Stimulated activated naive CD8-positive, alpha-beta T cell treated with anti-CD3 and anti-CD28 coated beads, Interleukin-15, amount 100 ng/mL, for 72 hours (primary cell): ENCODE results near the gene SYDE2.
"Not testable (repeated sequence)": the region's sequence is repeated elsewhere in the genome, so short reads cannot be mapped to it uniquely, and the experiment has no call there.

Experiments
- ATAC-seq: fragments of 150-1000 bp; cut with Tn5 transposase; 2 replicates; pipeline ENCODE4 v1.10.0; 2021; ENCODE audit warnings: mild to moderate bottlenecking, moderate library complexity
- DNase-seq, 2 donors: peaks; one replicate each; pipeline ENCODE4 v3.0.0; 2021 to 2022
- H3K27ac Mint-ChIP-seq, 2 donors: one replicate each; pipeline ENCODE4 v1.8.0; 2022; ENCODE audit warnings: mild to moderate bottlenecking in 2 of 2, mixed read lengths in 2 of 2, moderate library complexity in 2 of 2
- H3K27me3 Mint-ChIP-seq: one replicate; pipeline ENCODE4 v1.8.0; 2022; ENCODE audit warnings: mixed read lengths
- H3K4me1 Mint-ChIP-seq: one replicate; pipeline ENCODE4 v1.8.0; 2022; ENCODE audit warnings: mild to moderate bottlenecking, mixed read lengths
- H3K4me3 Mint-ChIP-seq, 2 donors: one replicate each; pipeline ENCODE4 v1.8.0; 2022; ENCODE audit warnings: mild to moderate bottlenecking in 2 of 2, mixed read lengths in 2 of 2, moderate library complexity in 1 of 2
- H3K9me3 Mint-ChIP-seq, 2 donors: one replicate each; pipeline ENCODE4 v1.8.0; 2022; ENCODE audit warnings: mixed read lengths in 2 of 2

The SYDE2 gene, protein sequence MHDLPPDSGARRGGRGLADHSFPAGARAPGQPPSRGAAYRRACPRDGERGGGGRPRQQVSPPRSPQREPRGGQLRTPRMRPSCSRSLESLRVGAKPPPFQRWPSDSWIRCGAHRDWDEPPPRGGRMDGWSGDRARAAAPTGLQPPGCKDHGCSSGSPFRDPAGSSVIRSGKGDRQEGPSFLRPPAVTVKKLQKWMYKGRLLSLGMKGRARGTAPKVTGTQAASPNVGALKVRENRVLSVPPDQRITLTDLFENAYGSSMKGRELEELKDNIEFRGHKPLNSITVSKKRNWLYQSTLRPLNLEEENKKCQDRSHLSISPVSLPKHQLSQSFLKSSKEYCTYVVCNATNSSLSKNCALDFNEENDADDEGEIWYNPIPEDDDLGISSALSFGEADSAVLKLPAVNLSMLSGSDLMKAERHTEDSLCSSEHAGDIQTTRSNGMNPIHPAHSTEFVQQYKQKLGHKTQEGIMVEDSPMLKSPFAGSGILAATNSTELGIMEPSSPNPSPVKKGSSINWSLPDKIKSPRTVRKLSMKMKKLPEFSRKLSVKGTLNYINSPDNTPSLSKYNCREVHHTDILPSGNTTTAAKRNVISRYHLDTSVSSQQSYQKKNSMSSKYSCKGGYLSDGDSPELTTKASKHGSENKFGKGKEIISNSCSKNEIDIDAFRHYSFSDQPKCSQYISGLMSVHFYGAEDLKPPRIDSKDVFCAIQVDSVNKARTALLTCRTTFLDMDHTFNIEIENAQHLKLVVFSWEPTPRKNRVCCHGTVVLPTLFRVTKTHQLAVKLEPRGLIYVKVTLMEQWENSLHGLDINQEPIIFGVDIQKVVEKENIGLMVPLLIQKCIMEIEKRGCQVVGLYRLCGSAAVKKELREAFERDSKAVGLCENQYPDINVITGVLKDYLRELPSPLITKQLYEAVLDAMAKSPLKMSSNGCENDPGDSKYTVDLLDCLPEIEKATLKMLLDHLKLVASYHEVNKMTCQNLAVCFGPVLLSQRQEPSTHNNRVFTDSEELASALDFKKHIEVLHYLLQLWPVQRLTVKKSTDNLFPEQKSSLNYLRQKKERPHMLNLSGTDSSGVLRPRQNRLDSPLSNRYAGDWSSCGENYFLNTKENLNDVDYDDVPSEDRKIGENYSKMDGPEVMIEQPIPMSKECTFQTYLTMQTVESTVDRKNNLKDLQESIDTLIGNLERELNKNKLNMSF

DNA sequence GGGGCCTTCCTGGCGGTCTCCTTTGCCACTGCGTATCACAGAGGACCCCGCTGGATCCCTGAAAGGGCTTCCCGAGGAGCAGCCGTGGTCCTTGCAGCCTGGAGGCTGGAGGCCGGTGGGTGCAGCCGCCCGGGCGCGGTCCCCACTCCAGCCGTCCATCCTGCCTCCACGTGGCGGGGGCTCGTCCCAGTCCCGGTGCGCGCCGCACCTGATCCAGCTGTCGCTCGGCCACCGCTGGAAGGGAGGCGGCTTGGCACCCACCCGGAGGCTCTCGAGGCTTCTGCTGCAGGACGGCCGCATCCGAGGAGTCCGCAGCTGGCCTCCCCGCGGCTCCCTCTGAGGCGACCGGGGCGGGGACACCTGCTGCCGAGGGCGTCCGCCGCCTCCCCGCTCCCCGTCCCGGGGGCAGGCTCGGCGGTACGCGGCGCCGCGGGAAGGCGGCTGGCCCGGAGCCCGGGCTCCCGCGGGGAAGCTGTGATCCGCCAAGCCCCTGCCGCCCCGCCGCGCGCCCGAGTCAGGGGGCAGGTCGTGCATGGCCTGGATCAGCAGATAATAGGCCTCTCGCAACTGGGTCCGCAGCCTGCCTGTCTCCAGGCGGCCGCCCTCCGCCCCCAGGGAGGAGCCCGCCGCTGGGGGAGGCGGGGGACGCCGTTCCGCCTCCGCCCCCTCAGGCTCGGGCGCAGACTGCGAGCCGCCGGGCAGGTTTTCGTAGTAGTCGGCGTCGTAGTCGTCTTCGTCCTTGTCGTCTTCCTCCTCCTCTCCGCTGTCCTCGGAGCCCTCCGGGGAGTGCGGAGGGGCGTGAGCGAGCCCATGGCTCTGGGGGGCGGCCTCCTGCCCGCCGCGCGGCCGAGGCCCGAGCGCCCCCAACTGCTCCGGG is at the start of gene SYDE2:
SYDE2 (minus strand) TSS at position 554 of the 877 bp plus-strand sequence; CDS start at position 534, 20 bp downstream.
- H3K4me1 Mint-ChIP-seq = peaks cover 22% of the 10 kb centered on the region
- no peaks in the 10 kb centered on the region for H3K9me3 Mint-ChIP-seq
- H3K4me3 Mint-ChIP-seq = peak within 1 kb of the TSS; percentile 90 to 97
- H3K27ac Mint-ChIP-seq = peak within 1 kb of the TSS; percentile 94 to 98
- DNase-seq = peak; percentile 81 to 85
- peak; percentile 84 for ATAC-seq
- H3K27me3 Mint-ChIP-seq = no peaks in the 10 kb centered on the region

DNA sequence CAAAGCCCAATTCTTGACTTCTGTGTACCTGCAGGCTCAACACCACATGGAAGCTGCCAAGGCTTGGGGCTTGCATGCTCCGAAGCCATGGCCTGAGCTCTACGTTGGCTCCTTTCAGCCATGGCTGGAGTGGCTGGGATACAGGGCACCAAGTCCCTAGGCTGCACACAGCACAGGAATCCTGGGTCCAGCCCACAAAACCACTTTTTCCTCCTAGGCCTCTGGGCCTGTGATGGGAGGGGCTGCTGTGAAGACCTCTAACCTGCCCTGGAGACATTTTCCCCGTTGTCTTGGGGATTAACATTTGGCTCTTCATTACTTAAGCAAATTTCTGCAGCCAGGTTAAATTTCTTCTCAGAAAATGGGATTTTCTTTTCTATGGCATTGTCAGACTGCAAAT is 48.2 kb upstream of the SYDE2 start:
- not testable (repeated sequence) for H3K27ac Mint-ChIP-seq, DNase-seq, H3K27me3 Mint-ChIP-seq

DNA sequence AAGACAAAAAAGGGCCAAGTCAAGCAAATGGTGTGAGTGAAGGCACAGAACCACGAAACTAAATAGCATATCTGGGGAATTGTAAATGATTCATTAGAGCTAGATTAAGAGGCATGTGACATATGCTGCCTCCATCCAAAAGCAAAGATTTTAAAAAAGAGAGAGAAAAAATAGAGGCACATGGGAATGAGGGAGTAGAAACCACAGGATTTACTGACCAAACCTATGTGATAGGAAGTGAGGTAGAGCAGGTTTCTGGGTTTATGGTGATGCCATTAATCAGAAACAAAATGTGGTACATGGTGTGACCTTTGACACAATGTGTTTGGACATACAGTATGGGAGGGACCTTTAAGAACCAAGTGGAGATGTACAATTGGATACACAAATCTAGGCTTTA is 45.1 kb upstream of the SYDE2 start:
- H3K9me3 Mint-ChIP-seq = peaks cover 9 to 15% of the 10 kb centered on the region in 2 donors
- DNase-seq (no peak), ATAC-seq (no peak)
- no peak overlapping the region for H3K27ac Mint-ChIP-seq
- H3K27me3 Mint-ChIP-seq = no peaks in the 10 kb centered on the region
- H3K4me1 Mint-ChIP-seq = peaks cover 14% of the 10 kb centered on the region
- H3K4me3 Mint-ChIP-seq = no peak overlapping the region

More for the DNA sequence above, 48.2 kb upstream of the SYDE2 start:
- H3K9me3 Mint-ChIP-seq = peaks cover 9 to 15% of the 10 kb centered on the region in 2 donors
- H3K4me3 Mint-ChIP-seq, ATAC-seq: not testable (repeated sequence)
- H3K4me1 Mint-ChIP-seq = peaks cover 20% of the 10 kb centered on the region

DNA sequence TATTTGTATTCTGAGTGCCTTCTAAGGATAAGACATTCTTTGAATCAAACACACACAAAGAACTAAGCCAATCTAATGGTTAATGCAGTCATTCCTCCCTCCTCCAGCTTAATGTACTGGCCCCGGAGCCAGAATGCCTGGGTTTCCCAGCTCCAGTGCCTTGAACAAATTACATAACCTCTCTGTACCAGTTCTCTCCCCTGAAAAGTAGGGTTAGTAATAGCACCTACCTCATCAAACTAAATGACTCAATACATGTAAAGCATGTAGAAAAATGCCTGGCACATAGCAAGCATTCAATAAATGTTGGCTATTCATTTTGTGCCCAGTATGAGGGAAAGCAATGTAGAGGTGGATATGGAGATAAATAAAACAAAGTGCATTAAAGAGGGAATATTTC is 44.6 kb upstream of the SYDE2 start:
- ATAC-seq = no peak
- Mint-ChIP-seq H3K4me3 (no peak overlapping the region), H3K9me3 (peaks cover 9 to 15% of the 10 kb centered on the region in 2 donors), H3K4me1 (peaks cover 17% of the 10 kb centered on the region), H3K27ac (no peak overlapping the region), H3K27me3 (no peaks in the 10 kb centered on the region)
- DNase-seq = no peak

DNA sequence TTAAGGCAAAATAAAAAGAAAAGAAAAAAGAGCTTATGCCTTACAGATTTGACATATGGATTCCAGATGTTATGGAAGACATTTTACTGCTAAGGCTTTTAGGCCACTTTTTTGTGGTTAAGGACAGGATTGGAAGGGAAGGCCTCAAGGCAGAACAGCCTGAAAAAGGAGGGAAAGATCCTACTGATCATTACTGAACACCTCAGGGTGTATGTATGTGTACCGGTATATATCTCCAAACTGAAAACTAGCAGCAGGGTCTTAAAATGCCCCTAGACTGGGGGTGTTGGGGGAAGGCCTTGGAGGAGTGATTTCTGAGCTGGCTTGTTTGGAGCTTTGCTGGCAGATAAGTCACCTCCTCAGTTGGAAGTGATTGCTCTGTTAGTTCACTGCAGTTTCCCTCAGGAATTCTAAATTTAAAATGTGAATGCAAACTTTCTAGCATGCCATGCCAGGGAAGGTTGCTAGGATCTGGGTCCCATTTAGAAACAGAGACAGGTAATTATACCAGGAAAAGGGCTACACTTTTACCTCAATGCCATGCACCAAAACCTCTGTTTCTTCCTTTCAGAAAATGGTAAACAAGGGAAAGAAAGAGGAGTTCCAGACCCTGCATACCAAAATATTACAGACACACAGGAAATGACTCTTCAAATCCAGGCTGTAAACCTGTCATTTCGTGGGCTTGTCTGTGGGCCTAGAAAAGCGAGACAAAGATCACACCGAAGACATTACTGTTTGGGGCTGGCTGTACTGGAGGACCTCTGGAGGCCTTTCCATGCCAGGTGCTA is 43.6 kb upstream of the SYDE2 start:
- H3K27me3 Mint-ChIP-seq = no peaks in the 10 kb centered on the region
- H3K9me3 Mint-ChIP-seq = peaks cover 4 to 11% of the 10 kb centered on the region in 2 donors
- peaks cover 21% of the 10 kb centered on the region for H3K4me1 Mint-ChIP-seq
- no peak for ATAC-seq
- DNase-seq = no peak
- H3K27ac Mint-ChIP-seq = no peak overlapping the region
- H3K4me3 Mint-ChIP-seq = no peak overlapping the region

DNA sequence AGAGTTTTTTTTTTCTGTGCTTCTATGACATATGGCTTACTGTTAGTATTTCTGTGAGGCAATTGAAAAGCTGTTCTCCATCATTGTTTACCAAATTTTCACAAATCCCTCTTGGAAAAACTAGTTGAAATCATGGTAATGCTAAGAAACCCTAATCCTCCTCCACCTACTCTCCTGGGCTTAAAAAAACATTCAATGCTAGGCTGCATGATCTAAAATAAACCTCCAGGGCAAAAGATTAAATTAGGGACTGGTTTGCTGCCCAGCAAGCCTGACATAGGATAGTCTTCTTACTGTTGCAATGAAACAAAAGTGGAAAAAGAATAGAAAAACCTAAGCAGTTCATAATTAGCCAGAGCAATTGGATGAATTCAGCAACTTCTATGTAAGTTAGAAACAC is 42.6 kb upstream of the SYDE2 start:
- peaks cover 0 to 5% of the 10 kb centered on the region in 2 donors for H3K9me3 Mint-ChIP-seq
- ATAC-seq = no peak
- H3K27ac Mint-ChIP-seq = no peak overlapping the region
- peaks cover 21% of the 10 kb centered on the region for H3K4me1 Mint-ChIP-seq
- no peaks in the 10 kb centered on the region for H3K27me3 Mint-ChIP-seq
- no peak for DNase-seq
- no peak overlapping the region for H3K4me3 Mint-ChIP-seq

DNA sequence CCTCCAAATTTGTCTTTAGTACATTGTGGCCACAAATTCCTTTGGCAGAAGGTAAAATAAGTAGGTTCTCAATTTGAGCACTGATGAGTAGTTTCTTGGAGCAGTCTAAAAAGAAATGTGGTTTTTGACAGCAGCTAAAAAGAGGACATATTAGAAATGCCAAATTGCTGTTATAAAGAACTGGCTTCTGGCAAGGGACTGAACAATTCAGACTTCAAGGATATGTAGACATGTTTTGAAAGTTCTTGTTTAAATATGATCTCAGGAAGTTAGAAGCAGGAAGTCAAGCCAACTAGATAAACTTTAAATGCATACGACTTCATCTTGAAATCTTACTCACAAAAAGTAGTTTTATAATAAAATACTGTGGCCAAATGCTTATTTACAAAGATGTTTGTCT is 39.8 kb upstream of the SYDE2 start:
- no peak for ATAC-seq
- H3K4me3 Mint-ChIP-seq = no peak overlapping the region
- H3K9me3 Mint-ChIP-seq = no peaks in the 10 kb centered on the region
- peaks cover 21% of the 10 kb centered on the region for H3K4me1 Mint-ChIP-seq
- H3K27ac Mint-ChIP-seq = no peak overlapping the region
- H3K27me3 Mint-ChIP-seq = no peaks in the 10 kb centered on the region
- no peak for DNase-seq

DNA sequence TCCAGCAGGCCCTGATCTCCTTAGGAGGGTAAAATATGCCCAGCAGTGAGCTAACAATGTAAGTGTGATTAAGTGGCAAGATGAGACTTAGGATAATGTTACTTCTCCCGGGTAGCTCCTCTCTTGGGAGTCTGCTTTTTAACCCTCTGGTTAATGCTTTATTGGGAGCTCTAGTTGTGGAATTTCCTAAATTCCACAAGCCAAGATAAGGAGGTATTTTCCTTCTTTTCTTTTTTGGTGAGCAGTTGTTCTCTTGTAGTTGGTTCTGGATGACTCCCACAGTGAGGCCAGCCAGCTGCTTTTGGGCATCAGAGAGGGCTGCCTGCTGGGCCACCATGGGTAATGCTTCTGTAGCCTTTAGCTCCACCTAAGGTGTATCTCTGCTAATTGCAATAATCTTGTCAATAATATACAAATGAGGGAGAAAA is 39.4 kb upstream of the SYDE2 start:
- Mint-ChIP-seq H3K27ac (no peak overlapping the region), H3K27me3 (no peaks in the 10 kb centered on the region), H3K4me1 (peaks cover 21% of the 10 kb centered on the region), H3K4me3 (no peak overlapping the region), H3K9me3 (no peaks in the 10 kb centered on the region)
- ATAC-seq (peak; percentile 91), DNase-seq (peak in 1 of 2 donors; percentile 31)

DNA sequence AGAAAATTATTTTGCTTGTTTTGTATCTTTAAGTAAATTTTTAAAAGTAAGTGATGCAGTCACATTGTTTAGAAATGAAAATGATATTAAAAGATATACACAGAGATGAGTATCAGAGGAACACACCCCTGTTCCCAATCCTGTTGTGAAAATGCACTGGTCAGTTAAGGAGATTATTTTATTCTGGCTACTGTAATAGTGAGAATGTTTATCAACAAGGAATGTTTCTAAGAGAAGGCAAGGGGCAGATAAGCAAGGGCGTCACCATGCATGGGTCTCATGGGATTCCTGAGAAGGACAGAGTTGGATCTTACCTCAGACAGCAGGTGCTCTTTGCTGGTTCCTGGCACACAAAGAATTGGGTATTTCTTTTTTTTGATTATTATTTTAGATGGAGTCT is 36.8 kb upstream of the SYDE2 start:
- Mint-ChIP-seq H3K27ac (no peak overlapping the region), H3K4me1 (peaks cover 13% of the 10 kb centered on the region), H3K9me3 (no peaks in the 10 kb centered on the region), H3K27me3 (no peaks in the 10 kb centered on the region), H3K4me3 (no peak overlapping the region)
- DNase-seq (no peak), ATAC-seq (no peak)

DNA sequence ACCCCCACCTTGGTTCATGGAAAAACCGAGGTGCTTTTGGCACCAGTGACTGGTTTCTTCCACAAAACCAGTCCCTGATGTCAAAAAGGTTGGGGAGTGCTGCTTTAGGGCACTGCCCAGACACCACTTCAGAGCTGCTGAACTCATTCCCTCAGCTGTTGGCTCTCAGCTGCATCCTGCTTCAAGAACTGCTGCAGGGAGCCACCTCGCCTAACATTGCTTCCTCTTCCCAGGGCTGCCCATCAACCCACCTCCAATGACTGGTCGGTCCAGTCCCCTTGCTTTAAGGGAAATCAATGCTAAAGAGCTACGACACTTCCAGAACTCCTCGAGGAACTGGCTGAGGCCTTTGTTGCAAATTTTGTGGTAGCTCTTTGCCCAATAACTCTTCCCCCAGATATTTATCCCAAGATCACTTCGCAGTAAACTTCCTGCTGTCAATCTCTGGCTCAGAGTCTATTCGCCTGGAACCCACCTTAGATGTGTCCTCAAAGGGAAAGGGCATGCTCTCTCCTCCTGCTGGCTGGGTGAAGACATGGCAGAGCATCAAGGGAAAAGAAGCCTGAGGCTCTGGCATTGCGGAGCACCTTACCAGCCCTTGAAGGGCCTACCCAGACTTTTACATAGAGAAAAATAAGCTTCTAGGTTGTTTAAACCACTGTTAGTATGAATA is 29.6 kb upstream of the SYDE2 start:
- ATAC-seq = peak; percentile 57
- Mint-ChIP-seq H3K9me3 (no peaks in the 10 kb centered on the region), H3K27ac (no peak overlapping the region), H3K27me3 (no peaks in the 10 kb centered on the region), H3K4me1 (peaks cover 5% of the 10 kb centered on the region), H3K4me3 (no peak overlapping the region)
- no peak for DNase-seq

DNA sequence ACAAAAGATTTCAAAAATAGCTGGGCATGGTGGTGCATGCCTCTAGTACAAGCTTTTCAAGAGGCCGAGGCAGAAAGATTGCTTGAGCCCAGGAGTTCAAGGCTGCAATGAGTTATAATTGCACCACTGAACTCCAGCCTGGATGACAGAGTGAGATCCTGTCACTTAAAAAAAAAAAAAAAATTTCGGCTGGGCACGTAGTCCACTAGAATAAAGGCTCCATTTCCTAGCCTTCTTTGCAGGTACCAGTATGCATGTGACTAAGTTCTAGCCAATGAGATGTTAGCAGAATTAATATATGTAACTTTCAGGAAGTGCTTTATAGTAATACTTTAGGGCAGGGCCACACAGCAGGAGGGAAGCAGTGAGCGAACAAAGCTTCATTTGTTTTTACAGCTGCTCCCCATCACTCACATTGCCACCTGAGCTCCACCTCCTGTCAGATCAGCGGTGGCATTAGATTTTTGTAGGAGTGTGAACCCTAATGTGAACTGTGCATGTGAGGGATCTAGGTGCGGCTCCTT is 28.8 kb upstream of the SYDE2 start:
- Mint-ChIP-seq H3K4me3 (no peak overlapping the region), H3K4me1 (peaks cover 5% of the 10 kb centered on the region), H3K9me3 (no peaks in the 10 kb centered on the region), H3K27ac (no peak overlapping the region), H3K27me3 (no peaks in the 10 kb centered on the region)
- DNase-seq (no peak), ATAC-seq (no peak)

DNA sequence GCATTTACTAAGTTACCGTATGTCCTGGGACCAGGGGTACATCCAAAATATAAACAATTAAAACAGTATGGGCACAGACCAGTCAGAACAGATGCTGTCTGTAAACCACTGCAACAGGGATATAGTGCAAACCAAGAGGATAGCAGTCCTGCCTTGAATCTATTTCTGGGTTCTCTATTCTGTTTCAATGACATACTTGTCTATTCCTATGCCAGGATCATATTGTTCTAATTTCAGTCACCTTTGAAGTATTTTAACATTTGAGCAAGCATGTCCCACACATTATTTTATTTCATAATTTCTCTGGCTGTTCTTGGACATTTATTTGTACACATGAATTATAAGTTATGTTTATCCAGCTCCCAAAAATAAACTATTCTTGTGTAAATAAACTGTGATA is 28.2 kb upstream of the SYDE2 start:
- Mint-ChIP-seq H3K27ac (no peak overlapping the region), H3K9me3 (no peaks in the 10 kb centered on the region), H3K4me3 (no peak overlapping the region), H3K27me3 (no peaks in the 10 kb centered on the region), H3K4me1 (peaks cover 5% of the 10 kb centered on the region)
- ATAC-seq (no peak), DNase-seq (no peak)

DNA sequence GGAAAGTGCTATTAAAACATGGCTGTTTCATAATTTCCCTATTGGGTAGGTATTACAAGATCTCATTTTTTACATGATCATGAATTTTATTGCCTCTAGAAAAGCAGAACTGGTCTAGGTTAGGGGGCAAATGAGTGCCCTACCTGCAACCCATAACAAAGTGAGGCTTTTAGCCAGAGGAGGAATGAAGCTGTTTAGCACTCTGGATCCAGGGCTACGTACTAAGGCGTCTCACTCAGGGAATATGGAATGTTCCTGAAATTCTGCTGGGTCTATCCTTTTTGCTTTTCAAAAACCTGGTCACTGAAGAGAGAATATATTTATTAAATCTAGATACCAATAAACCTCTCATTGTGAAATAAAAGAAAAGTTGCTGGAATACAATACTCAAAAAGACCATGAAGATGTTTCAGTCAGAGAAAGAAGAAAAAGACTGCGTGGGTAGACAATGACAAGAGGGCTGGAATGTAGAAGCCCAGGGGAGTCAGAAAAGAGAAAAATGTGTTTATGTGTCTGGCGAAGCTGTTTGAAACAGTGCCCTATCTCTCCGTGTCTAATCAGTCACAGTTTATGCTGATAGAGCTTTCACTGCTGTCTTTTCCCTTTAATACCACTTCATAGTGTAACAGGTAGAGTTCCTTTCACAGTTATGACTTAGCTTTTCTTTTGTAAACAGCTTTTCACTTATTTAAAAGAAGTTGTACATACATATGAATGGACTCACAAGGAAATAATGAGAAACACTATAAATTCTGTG is 25.0 kb upstream of the SYDE2 start:
- peaks cover 5% of the 10 kb centered on the region for H3K4me1 Mint-ChIP-seq
- DNase-seq = no peak
- no peak for ATAC-seq
- no peaks in the 10 kb centered on the region for H3K9me3 Mint-ChIP-seq
- no peak overlapping the region for H3K4me3 Mint-ChIP-seq
- peaks cover 8% of the 10 kb centered on the region for H3K27me3 Mint-ChIP-seq
- no peak overlapping the region for H3K27ac Mint-ChIP-seq
